ENCODE data around the gene JMJD8. TPM values are rescaled to one million over a fixed set of nuclear protein-coding genes. Genes with fewer than 3 reads are reported as not detected.
A peak's percentile ranks its signal among the peaks of the same experiment; 100 is the strongest.

Gene JMJD8
- total and polyA plus RNA-seq, 9 of the 15 experiments (the other 6 are each of a cell fraction or from before 2014, with no cell fraction given), result 1.2 to 50.6 (median 29.3) TPM

DNA sequence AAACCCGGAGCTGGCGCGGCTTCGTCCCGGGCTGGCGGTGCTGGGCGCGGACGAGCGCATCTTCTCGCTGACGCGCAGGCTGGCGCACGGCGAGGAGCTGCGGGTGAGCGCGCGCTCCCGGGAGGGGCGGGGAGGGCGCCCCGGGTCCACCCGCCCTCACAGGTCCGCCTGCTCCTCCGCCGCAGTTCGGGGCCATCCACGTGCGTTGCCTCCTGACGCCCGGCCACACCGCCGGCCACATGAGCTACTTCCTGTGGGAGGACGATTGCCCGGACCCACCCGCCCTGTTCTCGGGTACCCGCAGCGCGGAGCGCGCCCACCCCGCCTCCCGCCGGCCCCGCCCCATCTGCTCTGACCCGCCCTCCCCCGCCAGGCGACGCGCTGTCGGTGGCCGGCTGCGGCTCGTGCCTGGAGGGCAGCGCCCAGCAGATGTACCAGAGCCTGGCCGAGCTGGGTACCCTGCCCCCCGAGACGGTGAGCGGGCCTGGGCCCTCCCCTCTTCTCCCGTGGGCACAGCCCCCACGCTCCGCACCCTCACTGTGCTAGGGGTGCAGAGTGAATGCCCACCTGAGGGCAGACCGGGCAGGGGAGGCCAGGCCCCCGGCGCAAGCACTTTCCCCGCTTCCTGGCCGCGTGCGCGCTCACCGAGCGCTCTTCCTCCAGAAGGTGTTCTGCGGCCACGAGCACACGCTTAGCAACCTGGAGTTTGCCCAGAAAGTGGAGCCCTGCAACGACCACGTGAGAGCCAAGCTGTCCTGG is 44.2 kb upstream of the JMJD8 start (continued):
- no peak for TF ChIP-seq SRSF7 (optimal IDR thresholded peaks at IDR 0.05; ENCODE audit: low read depth, low read length)
- TF ChIP-seq HNRNPK (IDR thresholded peaks at IDR 0.05; ENCODE audit: low read depth, low read length, poor library complexity, severe bottlenecking), result no peak
- TF ChIP-seq POLR2H (tag; IDR thresholded peaks at IDR 0.05; ENCODE audit: low read depth), result no peak
- peak; percentile 57; the same call in 1 of the 2 replicates for TF ChIP-seq GABPB1 (CRISPR knock-in tag; IDR thresholded peaks at IDR 0.05)
- 0 out of 2 replicates have a peak, but pooled peaks have one; percentile 37 for TF ChIP-seq CAMTA2 (CRISPR knock-in tag; conservative IDR thresholded peaks at IDR 0.05)
- no peak for TF ChIP-seq GTF2A2 (tag; IDR thresholded peaks at IDR 0.05)
- no peak for TF ChIP-seq SREBF1 (IDR thresholded peaks at IDR 0.05; ENCODE audit: borderline replicate concordance, low read depth, low read length)
- no peak for TF ChIP-seq ZNF707 (CRISPR knock-in tag; conservative IDR thresholded peaks at IDR 0.05)
- no peak for TF ChIP-seq EZH2 (IDR thresholded peaks at IDR 0.05; ENCODE audit: borderline replicate concordance, low read depth, low read length)
- no peak for TF ChIP-seq ESRRA (IDR thresholded peaks at IDR 0.05; ENCODE audit: borderline replicate concordance, low read depth)
- TF ChIP-seq PURB (CRISPR knock-in tag; IDR thresholded peaks at IDR 0.05; ENCODE audit: low read depth), result no peak
- no peak for TF ChIP-seq HNRNPUL1 (IDR thresholded peaks at IDR 0.05; ENCODE audit: low read length)
- TF ChIP-seq, protein P1, sequence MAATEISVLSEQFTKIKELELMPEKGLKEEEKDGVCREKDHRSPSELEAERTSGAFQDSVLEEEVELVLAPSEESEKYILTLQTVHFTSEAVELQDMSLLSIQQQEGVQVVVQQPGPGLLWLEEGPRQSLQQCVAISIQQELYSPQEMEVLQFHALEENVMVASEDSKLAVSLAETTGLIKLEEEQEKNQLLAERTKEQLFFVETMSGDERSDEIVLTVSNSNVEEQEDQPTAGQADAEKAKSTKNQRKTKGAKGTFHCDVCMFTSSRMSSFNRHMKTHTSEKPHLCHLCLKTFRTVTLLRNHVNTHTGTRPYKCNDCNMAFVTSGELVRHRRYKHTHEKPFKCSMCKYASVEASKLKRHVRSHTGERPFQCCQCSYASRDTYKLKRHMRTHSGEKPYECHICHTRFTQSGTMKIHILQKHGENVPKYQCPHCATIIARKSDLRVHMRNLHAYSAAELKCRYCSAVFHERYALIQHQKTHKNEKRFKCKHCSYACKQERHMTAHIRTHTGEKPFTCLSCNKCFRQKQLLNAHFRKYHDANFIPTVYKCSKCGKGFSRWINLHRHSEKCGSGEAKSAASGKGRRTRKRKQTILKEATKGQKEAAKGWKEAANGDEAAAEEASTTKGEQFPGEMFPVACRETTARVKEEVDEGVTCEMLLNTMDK (IDR thresholded peaks at IDR 0.05; ENCODE audit: borderline replicate concordance, insufficient read depth, low read depth, low read length, poor library complexity, severe bottlenecking), result no peak
- no peak for TF ChIP-seq STAT5A (IDR thresholded peaks at IDR 0.05; ENCODE audit: borderline replicate concordance, low read length)
- TF ChIP-seq PHB2 (IDR thresholded peaks at IDR 0.05; ENCODE audit: low read depth), result no peak
- TF ChIP-seq, protein P2, sequence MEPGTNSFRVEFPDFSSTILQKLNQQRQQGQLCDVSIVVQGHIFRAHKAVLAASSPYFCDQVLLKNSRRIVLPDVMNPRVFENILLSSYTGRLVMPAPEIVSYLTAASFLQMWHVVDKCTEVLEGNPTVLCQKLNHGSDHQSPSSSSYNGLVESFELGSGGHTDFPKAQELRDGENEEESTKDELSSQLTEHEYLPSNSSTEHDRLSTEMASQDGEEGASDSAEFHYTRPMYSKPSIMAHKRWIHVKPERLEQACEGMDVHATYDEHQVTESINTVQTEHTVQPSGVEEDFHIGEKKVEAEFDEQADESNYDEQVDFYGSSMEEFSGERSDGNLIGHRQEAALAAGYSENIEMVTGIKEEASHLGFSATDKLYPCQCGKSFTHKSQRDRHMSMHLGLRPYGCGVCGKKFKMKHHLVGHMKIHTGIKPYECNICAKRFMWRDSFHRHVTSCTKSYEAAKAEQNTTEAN (CRISPR knock-in tag; IDR thresholded peaks at IDR 0.05), result no peak
- no peak for TF ChIP-seq TSC22D4 (tag; IDR thresholded peaks at IDR 0.05)
- TF ChIP-seq ZNF316 (IDR thresholded peaks at IDR 0.05), result peak; percentile 16; the same call in 1 of the 2 replicates
- TF ChIP-seq HDGF (IDR thresholded peaks at IDR 0.05), result no peak
- TF ChIP-seq, protein P3, sequence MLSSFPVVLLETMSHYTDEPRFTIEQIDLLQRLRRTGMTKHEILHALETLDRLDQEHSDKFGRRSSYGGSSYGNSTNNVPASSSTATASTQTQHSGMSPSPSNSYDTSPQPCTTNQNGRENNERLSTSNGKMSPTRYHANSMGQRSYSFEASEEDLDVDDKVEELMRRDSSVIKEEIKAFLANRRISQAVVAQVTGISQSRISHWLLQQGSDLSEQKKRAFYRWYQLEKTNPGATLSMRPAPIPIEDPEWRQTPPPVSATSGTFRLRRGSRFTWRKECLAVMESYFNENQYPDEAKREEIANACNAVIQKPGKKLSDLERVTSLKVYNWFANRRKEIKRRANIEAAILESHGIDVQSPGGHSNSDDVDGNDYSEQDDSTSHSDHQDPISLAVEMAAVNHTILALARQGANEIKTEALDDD (IDR thresholded peaks at IDR 0.05), result no peak
- TF ChIP-seq, protein P4, sequence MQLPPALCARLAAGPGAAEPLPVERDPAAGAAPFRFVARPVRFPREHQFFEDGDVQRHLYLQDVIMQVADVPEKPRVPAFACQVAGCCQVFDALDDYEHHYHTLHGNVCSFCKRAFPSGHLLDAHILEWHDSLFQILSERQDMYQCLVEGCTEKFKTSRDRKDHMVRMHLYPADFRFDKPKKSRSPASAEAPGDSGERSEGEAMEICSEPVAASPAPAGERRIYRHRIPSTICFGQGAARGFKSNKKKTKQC (CRISPR knock-in tag; IDR thresholded peaks at IDR 0.05), result 0 out of 2 replicates have a peak, but pooled peaks have one; percentile 18
- TF ChIP-seq ZSCAN32 (CRISPR knock-in tag; IDR thresholded peaks at IDR 0.05), result no peak
- no peak for TF ChIP-seq PTRF (tag; IDR thresholded peaks at IDR 0.05)

Measured in K562 (cell line).